HL-60/S4 (cell line): Measurements from ENCODE around the gene RPL11.
"Not testable (repeated sequence)": the region's sequence is repeated elsewhere in the genome, so short reads cannot be mapped to it uniquely, and the experiment has no call there.

Experiments used
- in situ Hi-C: fragments of 300-500 bp; cut with MboI; formaldehyde crosslinking; loops from 2 replicates; pipeline ENCODE4 v1.14.3; 2022; ENCODE audit warnings: low sequenced_read_pairs

Gene RPL11

GRCh38 chr1:23682946-23683345, 8.7 kb upstream of the RPL11 start:
- in situ Hi-C loops: no loop called here

GRCh38 chr1:23684415-23684814, 7.2 kb upstream of the RPL11 start:
- in situ Hi-C loops: no loop called here

- in situ Hi-C loops: not testable (repeated sequence)
These were observed 6.4 kb upstream of the RPL11 start for GRCh38 chr1:23685197-23685596.

GRCh38 chr1:23687680-23688079, 3.9 kb upstream of the RPL11 start:
- in situ Hi-C loops: not testable (repeated sequence)

- in situ Hi-C loops: not testable (repeated sequence)
These were observed 3.3 kb upstream of the RPL11 start for GRCh38 chr1:23688281-23688680.

- in situ Hi-C loops: no loop called here
These were observed 784 bp downstream of the RPL11 start for GRCh38 chr1:23692308-23692871.

- in situ Hi-C loops: no loop called here
These were observed 2.0 kb downstream of the RPL11 start for GRCh38 chr1:23693599-23693998.

GRCh38 chr1:23694371-23694770, 2.8 kb downstream of the RPL11 start:
- in situ Hi-C loops: no loop called here

- in situ Hi-C loops: no loop called here
These were observed 4.1 kb downstream of the RPL11 start for GRCh38 chr1:23695667-23696066.

- in situ Hi-C loops: no loop called here
These were observed 4.9 kb downstream of the RPL11 start for GRCh38 chr1:23696335-23696989.

GRCh38 chr1:23698466-23698865, 6.9 kb downstream of the RPL11 start:
- in situ Hi-C loops: no loop called here

- in situ Hi-C loops: no loop called here
These were observed 7.9 kb downstream of the RPL11 start for GRCh38 chr1:23699280-23700179.

GRCh38 chr1:23701310-23701709, 9.7 kb downstream of the RPL11 start:
- in situ Hi-C loops: no loop called here

- in situ Hi-C loops: no loop called here
These were observed 10.4 kb downstream of the RPL11 start for GRCh38 chr1:23701996-23702395.

- in situ Hi-C loops: no loop called here
These were observed 13.4 kb downstream of the RPL11 start for GRCh38 chr1:23704834-23705495.

GRCh38 chr1:23709229-23709628, 17.6 kb downstream of the RPL11 start:
- in situ Hi-C loops: no loop called here

- in situ Hi-C loops: no loop called here
These were observed 26.9 kb downstream of the RPL11 start for GRCh38 chr1:23718482-23718881.

- in situ Hi-C loops: no loop called here
These were observed 27.7 kb downstream of the RPL11 start for GRCh38 chr1:23719162-23719820.

GRCh38 chr1:23720256-23720995, 28.8 kb downstream of the RPL11 start:
- in situ Hi-C loops: no loop called here

GRCh38 chr1:23722652-23723051, 31.0 kb downstream of the RPL11 start:
- in situ Hi-C loops: no loop called here
